IMR-90 (cell line): ENCODE data around the gene CD151. TPM values are rescaled to one million over a fixed set of nuclear protein-coding genes. Genes with fewer than 3 reads are reported as not detected.
A peak's percentile ranks its signal among the peaks of the same experiment; 100 is the strongest.

Source experiments
- ATAC-seq: fragments of 200-7000 bp; cut with Tn5 transposase; 2 replicates; pipeline ENCODE4 v1.9.1; 2020; ENCODE audit warnings: low read depth, mild to moderate bottlenecking, moderate library complexity
- BruUV-seq: library from RNA; stranded (reverse); fragments of 400-500 nt; replicated peaks from 2 replicates; lab custom pipeline; 2021; lab: Mats Ljungman, UMichigan
- CTCF ChIA-PET: fragments of 300-600 bp; formaldehyde crosslinking; extraction: SDS; loops from one replicate; lab custom pipeline; 2021; ENCODE audit warnings: antibody characterized with exemption; lab: Yijun Ruan, JAX
- POLR2A ChIA-PET: fragments of 300-600 bp; sonication (Branson Sonifier 250); formaldehyde crosslinking; loops from one replicate; lab custom pipeline; 2022; ENCODE audit warnings: antibody characterized with exemption; ENCODE audit not compliant: unreplicated experiment; lab: Charles Lee
- DNase-seq: peaks from one replicate; pipeline ENCODE4 v3.0.0; 2013
- H2AFZ ChIP-seq: replicated peaks from 2 replicates; pipeline ENCODE3; 2013; ENCODE audit warnings: low read length, mild to moderate bottlenecking; ENCODE audit not compliant: poor library complexity
- H2AK5ac ChIP-seq: 2 replicates; pipeline ENCODE4 v1.6.1; 2013; ENCODE audit warnings: low read depth, low read length, inconsistent platforms
- H2AK9ac ChIP-seq: replicated peaks from 2 replicates; pipeline ENCODE3; 2013; ENCODE audit warnings: mild to moderate bottlenecking, low read depth, low read length, moderate library complexity; ENCODE audit not compliant: poor library complexity
- H2BK120ac ChIP-seq: 2 replicates; pipeline ENCODE4 v1.6.1; 2013; ENCODE audit warnings: low read depth, low read length, inconsistent platforms
- H2BK15ac ChIP-seq: 3 replicates; pipeline ENCODE4 v1.6.1; 2013; ENCODE audit warnings: low read depth, low read length, inconsistent platforms
- H2BK20ac ChIP-seq: 2 replicates; pipeline ENCODE4 v1.6.1; 2013; ENCODE audit warnings: low read depth, mild to moderate bottlenecking, inconsistent platforms, low read length, moderate library complexity
- H2BK5ac ChIP-seq: 2 replicates; pipeline ENCODE4 v1.6.1; 2013; ENCODE audit warnings: mild to moderate bottlenecking, low read depth, low read length, inconsistent platforms; ENCODE audit not compliant: poor library complexity, severe bottlenecking
- H3K14ac ChIP-seq: replicated peaks from 2 replicates; pipeline ENCODE4 v1.6.1; 2013; ENCODE audit warnings: low read depth, low read length, inconsistent platforms
- H3K18ac ChIP-seq: 2 replicates; pipeline ENCODE4 v1.6.1; 2013; ENCODE audit warnings: low read depth, low read length, control low read depth
- H3K23ac ChIP-seq: 2 replicates; pipeline ENCODE4 v1.6.1; 2013; ENCODE audit warnings: low read depth, low read length, inconsistent platforms
- H3K27ac ChIP-seq: 2 replicates; pipeline ENCODE4 v1.5.1; 2013; ENCODE audit warnings: mild to moderate bottlenecking, control low read depth, low read length; ENCODE audit not compliant: insufficient read depth
- H3K27me3 ChIP-seq: 2 replicates; pipeline ENCODE4 v1.6.1; 2013; ENCODE audit warnings: low read length; ENCODE audit not compliant: control insufficient read depth, insufficient read depth
- H3K36me3 ChIP-seq: 2 replicates; pipeline ENCODE4 v1.6.1; 2013; ENCODE audit warnings: low read length, mixed read lengths; ENCODE audit not compliant: control insufficient read depth, insufficient read depth
- H3K4ac ChIP-seq: 2 replicates; pipeline ENCODE4 v1.6.1; 2013; ENCODE audit warnings: low read depth, low read length, inconsistent platforms
- H3K4me1 ChIP-seq: 2 replicates; pipeline ENCODE4 v1.6.1; 2013; ENCODE audit warnings: low read length, mixed read lengths; ENCODE audit not compliant: control insufficient read depth, insufficient read depth
- H3K4me2 ChIP-seq: 2 replicates; pipeline ENCODE4 v1.6.1; 2013; ENCODE audit warnings: low read depth, mild to moderate bottlenecking, control low read depth, low read length, moderate library complexity
- H3K4me3 ChIP-seq: 2 replicates; pipeline ENCODE4 v1.5.1; 2013; ENCODE audit warnings: low read depth, mild to moderate bottlenecking, control low read depth, low read length, moderate library complexity; ENCODE audit not compliant: insufficient read depth
- H3K56ac ChIP-seq: 2 replicates; pipeline ENCODE4 v1.6.1; 2013; ENCODE audit warnings: low read length, inconsistent platforms; ENCODE audit not compliant: insufficient read depth; ENCODE audit errors: extremely low read depth
- H3K79me1 ChIP-seq, 2 experiments: 2 replicates each; pipeline ENCODE4 v1.6.1; 2013; ENCODE audit warnings: low read length in 2 of 2, inconsistent platforms in 1 of 2, low read depth in 1 of 2
- H3K9ac ChIP-seq: 2 replicates; pipeline ENCODE4 v1.6.1; 2013; ENCODE audit warnings: low read depth, low read length, control low read depth
- H3K9me1 ChIP-seq: 2 replicates; pipeline ENCODE4 v1.6.1; 2013; ENCODE audit warnings: low read length, inconsistent platforms; ENCODE audit not compliant: insufficient read depth
- H3K9me3 ChIP-seq: 2 replicates; pipeline ENCODE4 v1.6.1; 2013; ENCODE audit warnings: low read length; ENCODE audit not compliant: control insufficient read depth, insufficient read depth
- H4K20me1 ChIP-seq: 2 replicates; pipeline ENCODE4 v1.6.1; 2013; ENCODE audit warnings: low read length, inconsistent platforms; ENCODE audit not compliant: insufficient read depth
- H4K5ac ChIP-seq: 2 replicates; pipeline ENCODE4 v1.6.1; 2013; ENCODE audit warnings: mild to moderate bottlenecking, low read depth, low read length, control low read depth
- H4K8ac ChIP-seq, 2 experiments: 2 replicates each; pipeline ENCODE4 v1.6.1; 2013; ENCODE audit warnings: low read depth in 2 of 2, low read length in 2 of 2, control low read depth in 1 of 2, inconsistent platforms in 1 of 2
- H4K91ac ChIP-seq: 2 replicates; pipeline ENCODE4 v1.6.1; 2013; ENCODE audit warnings: low read depth, low read length, inconsistent platforms; ENCODE audit not compliant: insufficient read depth
- BHLHE40 ChIP-seq: fragments of 150-350 bp; IDR thresholded peaks from 2 replicates; pipeline ENCODE4 v1.6.1; 2016; ENCODE audit warnings: mild to moderate bottlenecking, low read depth, low read length
- CEBPB ChIP-seq: IDR thresholded peaks from 2 replicates; pipeline ENCODE4 v1.6.1; 2012; ENCODE audit warnings: low read depth, low read length, improper control_type of control experiment
- CHD1 ChIP-seq: IDR thresholded peaks from 2 replicates; pipeline ENCODE4 v1.6.1; 2012; ENCODE audit warnings: low read depth, low read length, improper control_type of control experiment
- FOS ChIP-seq: fragments of 150-350 bp; IDR thresholded peaks from 2 replicates; pipeline ENCODE4 v1.6.1; 2016; ENCODE audit warnings: low read depth, low read length
- MAFK ChIP-seq: IDR thresholded peaks from 2 replicates; pipeline ENCODE4 v1.6.1; 2012; ENCODE audit warnings: low read depth, low read length, improper control_type of control experiment
- MAZ ChIP-seq: IDR thresholded peaks from 2 replicates; pipeline ENCODE4 v1.6.1; 2012; ENCODE audit warnings: low read depth, mild to moderate bottlenecking, low read length, improper control_type of control experiment, moderate library complexity, borderline replicate concordance
- MXI1 ChIP-seq: IDR thresholded peaks from 2 replicates; pipeline ENCODE4 v1.6.1; 2012; ENCODE audit warnings: low read depth, mild to moderate bottlenecking, low read length, moderate library complexity, borderline replicate concordance
- NFE2L2 ChIP-seq: fragments of 150-350 bp; IDR thresholded peaks from 2 replicates; pipeline ENCODE4 v1.6.1; 2016; ENCODE audit warnings: low read depth, mild to moderate bottlenecking, low read length
- POLR2A ChIP-seq: IDR thresholded peaks from 2 replicates; pipeline ENCODE4 v1.6.1; 2012; ENCODE audit warnings: mild to moderate bottlenecking, low read depth, low read length
- RAD21 ChIP-seq: IDR thresholded peaks from 2 replicates; pipeline ENCODE4 v1.6.1; 2012; ENCODE audit warnings: low read length, improper control_type of control experiment
- RCOR1 ChIP-seq: IDR thresholded peaks from 2 replicates; pipeline ENCODE4 v1.6.1; 2012; ENCODE audit warnings: mild to moderate bottlenecking, low read length, improper control_type of control experiment; ENCODE audit not compliant: insufficient replicate concordance
- RFX5 ChIP-seq: IDR thresholded peaks from 2 replicates; pipeline ENCODE4 v1.8.0; 2012; ENCODE audit warnings: low read depth, mild to moderate bottlenecking, low read length, moderate library complexity
- SMC3 ChIP-seq: fragments of 150-350 bp; IDR thresholded peaks from 2 replicates; pipeline ENCODE4 v1.6.1; 2016; ENCODE audit warnings: low read depth, mild to moderate bottlenecking, antibody characterized with exemption, low read length, moderate library complexity
- WGBS, 2 experiments: methylation state at CpG; one replicate each; pipeline versions ENCODE4 v1.1.5 to v1.1.7; 2013; ENCODE audit warnings: missing lambda C conversion rate in 2 of 2; ENCODE audit not compliant: insufficient read length in 1 of 2; ENCODE audit errors: extremely low coverage in 2 of 2; 5-methylcytosine and 5-hydroxymethylcytosine counted together
- dilution Hi-C: fragments of 300-500 bp; cut with HindIII; formaldehyde crosslinking; loops from one replicate; pipeline ENCODE4 v1.14.3; 2018; ENCODE audit warnings: low sequenced_read_pairs; ENCODE audit not compliant: unreplicated experiment
- in situ Hi-C: fragments of 300-500 bp; cut with MboI; formaldehyde crosslinking; loops from 3 replicates; pipeline ENCODE4 v1.14.3; 2019; ENCODE audit warnings: low sequenced_read_pairs, inconsistent platforms, mixed read lengths
- intact Hi-C: fragments of 100-400 bp; cut with micrococcal nuclease; formaldehyde crosslinking; loops from 2 replicates; pipeline ENCODE4 v1.10.0; 2022
- polyA plus RNA-seq, 3 experiments: library from polyadenylated mRNA; depleted of rRNA; stranded (reverse); fragments of >200 nt; gene quantifications; 2 replicates each; pipeline ENCODE4 v1.2.3, GENCODE V29; 2012; ENCODE audit warnings: low replicate concordance in 1 of 3
- total RNA-seq: library from RNA; depleted of rRNA; stranded (reverse); fragments of >200 nt; gene quantifications from 2 replicates; pipeline ENCODE4 v1.2.3, GENCODE V29; 2012
- TF ChIP-seq, protein P1 (sequence below): fragments of 150-350 bp; IDR thresholded peaks from 2 replicates; pipeline ENCODE4 v1.6.1; 2016; ENCODE audit warnings: low read depth, mild to moderate bottlenecking, low read length, moderate library complexity, borderline replicate concordance
- TF ChIP-seq, protein P2 (sequence below): conservative IDR thresholded peaks from 2 replicates; pipeline ENCODE4 v1.5.1; 2012; ENCODE audit warnings: mild to moderate bottlenecking, low read depth, low read length, improper control_type of control experiment
- TF ChIP-seq, protein P3 (sequence below): fragments of 150-350 bp; IDR thresholded peaks from 2 replicates; pipeline ENCODE4 v1.6.1; 2017; ENCODE audit warnings: mild to moderate bottlenecking, antibody characterized with exemption, low read length, low read depth

The CD151 gene
- total and polyA plus RNA-seq, 2 of the 4 experiments (the other 2 are of a cell fraction), result 1,150 to 1,267 TPM

DNA sequence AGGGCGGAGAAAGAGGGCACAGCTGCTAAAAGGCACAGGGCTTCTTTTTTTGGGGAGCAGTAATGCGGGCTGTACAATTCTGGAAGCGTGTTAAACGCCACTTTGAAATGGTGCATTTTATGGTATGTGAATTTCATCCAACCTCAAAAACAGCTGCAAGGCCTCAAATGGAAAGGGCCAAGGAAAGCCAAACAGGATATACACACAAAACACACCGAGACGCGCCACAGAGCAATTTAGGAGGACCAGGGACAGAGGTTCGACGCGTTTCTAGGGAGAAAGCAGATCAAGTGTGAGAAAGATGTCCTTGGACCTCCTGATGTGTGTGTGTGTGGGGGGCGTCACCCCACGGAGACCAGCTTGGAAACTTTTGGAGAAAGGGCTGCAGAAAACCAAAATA lies 41.0 kb downstream of the CD151 start:
- Histone ChIP-seq H3K4me2 (no peak overlapping the region), H2AK5ac (no peak overlapping the region), H3K27ac (no peak overlapping the region), H3K9me1 (peaks cover 3% of the 10 kb centered on the region), H3K79me1 (no peaks in the 10 kb centered on the region), H2BK120ac (no peak overlapping the region), H3K36me3 (peaks cover 4% of the 10 kb centered on the region; the same call in 1 of the 2 replicates), H3K4ac (no peak overlapping the region), H4K5ac (no peak overlapping the region), H4K91ac (no peak overlapping the region), H3K14ac (no peak overlapping the region), H4K20me1 (peaks cover 4% of the 10 kb centered on the region; the same call in 1 of the 2 replicates), H2BK5ac (no peak overlapping the region), H2BK15ac (no peak overlapping the region), H3K18ac (no peak overlapping the region), H2AFZ (no peak overlapping the region), H2BK20ac (no peak overlapping the region), H3K9me3 (no peaks in the 10 kb centered on the region), H4K8ac (no peak overlapping the region), H3K4me3 (no peak overlapping the region), H2AK9ac (no peak overlapping the region), H3K4me1 (no peaks in the 10 kb centered on the region; the same call in 1 of the 2 replicates), H3K9ac (no peak overlapping the region), H3K23ac (no peak overlapping the region), H3K56ac (no peak overlapping the region), H3K27me3 (no peaks in the 10 kb centered on the region)
- no TSS peak for BruUV-seq
- WGBS, 2 experiments, result 33% methylated on average over 1 of the region's 12 CpGs; no CpG with 5 or more reads in 1 of the 2 experiments
- intact Hi-C loops (no loop called here), in situ Hi-C loops (no loop called here), dilution Hi-C loops (no loop called here)
- DNase-seq, result peak; percentile 11
- TF ChIP-seq RCOR1 (no peak), POLR2A (no peak), MXI1 (no peak), BHLHE40 (no peak), CHD1 (no peak), RFX5 (no peak), FOS (no peak), NFE2L2 (no peak), MAZ (no peak), SMC3 (no peak), RAD21 (no peak), CEBPB (no peak), MAFK (no peak)
- TF ChIP-seq, protein P1, sequence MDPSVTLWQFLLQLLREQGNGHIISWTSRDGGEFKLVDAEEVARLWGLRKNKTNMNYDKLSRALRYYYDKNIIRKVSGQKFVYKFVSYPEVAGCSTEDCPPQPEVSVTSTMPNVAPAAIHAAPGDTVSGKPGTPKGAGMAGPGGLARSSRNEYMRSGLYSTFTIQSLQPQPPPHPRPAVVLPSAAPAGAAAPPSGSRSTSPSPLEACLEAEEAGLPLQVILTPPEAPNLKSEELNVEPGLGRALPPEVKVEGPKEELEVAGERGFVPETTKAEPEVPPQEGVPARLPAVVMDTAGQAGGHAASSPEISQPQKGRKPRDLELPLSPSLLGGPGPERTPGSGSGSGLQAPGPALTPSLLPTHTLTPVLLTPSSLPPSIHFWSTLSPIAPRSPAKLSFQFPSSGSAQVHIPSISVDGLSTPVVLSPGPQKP, result no peak
- TF ChIP-seq, protein P2, sequence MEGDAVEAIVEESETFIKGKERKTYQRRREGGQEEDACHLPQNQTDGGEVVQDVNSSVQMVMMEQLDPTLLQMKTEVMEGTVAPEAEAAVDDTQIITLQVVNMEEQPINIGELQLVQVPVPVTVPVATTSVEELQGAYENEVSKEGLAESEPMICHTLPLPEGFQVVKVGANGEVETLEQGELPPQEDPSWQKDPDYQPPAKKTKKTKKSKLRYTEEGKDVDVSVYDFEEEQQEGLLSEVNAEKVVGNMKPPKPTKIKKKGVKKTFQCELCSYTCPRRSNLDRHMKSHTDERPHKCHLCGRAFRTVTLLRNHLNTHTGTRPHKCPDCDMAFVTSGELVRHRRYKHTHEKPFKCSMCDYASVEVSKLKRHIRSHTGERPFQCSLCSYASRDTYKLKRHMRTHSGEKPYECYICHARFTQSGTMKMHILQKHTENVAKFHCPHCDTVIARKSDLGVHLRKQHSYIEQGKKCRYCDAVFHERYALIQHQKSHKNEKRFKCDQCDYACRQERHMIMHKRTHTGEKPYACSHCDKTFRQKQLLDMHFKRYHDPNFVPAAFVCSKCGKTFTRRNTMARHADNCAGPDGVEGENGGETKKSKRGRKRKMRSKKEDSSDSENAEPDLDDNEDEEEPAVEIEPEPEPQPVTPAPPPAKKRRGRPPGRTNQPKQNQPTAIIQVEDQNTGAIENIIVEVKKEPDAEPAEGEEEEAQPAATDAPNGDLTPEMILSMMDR, result no peak
- TF ChIP-seq, protein P3, sequence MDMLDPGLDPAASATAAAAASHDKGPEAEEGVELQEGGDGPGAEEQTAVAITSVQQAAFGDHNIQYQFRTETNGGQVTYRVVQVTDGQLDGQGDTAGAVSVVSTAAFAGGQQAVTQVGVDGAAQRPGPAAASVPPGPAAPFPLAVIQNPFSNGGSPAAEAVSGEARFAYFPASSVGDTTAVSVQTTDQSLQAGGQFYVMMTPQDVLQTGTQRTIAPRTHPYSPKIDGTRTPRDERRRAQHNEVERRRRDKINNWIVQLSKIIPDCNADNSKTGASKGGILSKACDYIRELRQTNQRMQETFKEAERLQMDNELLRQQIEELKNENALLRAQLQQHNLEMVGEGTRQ, result no peak
- ATAC-seq, result no peak
- POLR2A ChIA-PET, result no interaction called here
- CTCF ChIA-PET, result no interaction called here
